Measurements from ENCODE around the gene ZNF638. TPM values are rescaled to one million over a fixed set of nuclear protein-coding genes. Genes with fewer than 3 reads are reported as not detected.

The ZNF638 gene
- total and polyA plus RNA-seq, 2 of the 4 experiments (the other 2 are of a cell fraction) = 46.4 to 129 TPM

GRCh38 chr2:71452565-71452964, 121.0 kb downstream of the ZNF638 start:
- H3K4me2 ChIP-seq (ENCODE audit: low read depth, low read length) = no peak overlapping the region
- no CpG with 5 or more reads among the region's 2 CpGs for WGBS, 2 experiments (ENCODE audit: extremely low coverage in 2 of 2, insufficient read length in 1 of 2)
- DNase-seq = peak; percentile 38

More at GRCh38 chr2:71452565-71452964, 121.0 kb downstream of the ZNF638 start:
- no peak overlapping the region for H3K4me3 ChIP-seq (ENCODE audit: insufficient read depth, low read depth, low read length)
- H2BK20ac ChIP-seq (ENCODE audit: low read depth, low read length) = no peak overlapping the region
- no peak overlapping the region for H2AK5ac ChIP-seq (ENCODE audit: low read depth, low read length)
- no peak overlapping the region for H2BK5ac ChIP-seq (ENCODE audit: low read depth, low read length, poor library complexity, severe bottlenecking)
- H2AFZ ChIP-seq (replicated peaks; ENCODE audit: low read length, poor library complexity) = no peak overlapping the region
- H2BK120ac ChIP-seq (ENCODE audit: low read depth, low read length) = no peak overlapping the region
- no peak overlapping the region for H4K91ac ChIP-seq (ENCODE audit: insufficient read depth, low read depth, low read length)
- no peak overlapping the region for H3K14ac ChIP-seq (replicated peaks; ENCODE audit: low read depth, low read length)
- CTCF ChIA-PET = interaction anchor here (0.7 kb wide), 1 partner anchor 27 kb away, joined by 3 read pairs; no protein-coding TSS in a partner anchor
- H3K9me1 ChIP-seq (ENCODE audit: insufficient read depth, low read length) = no peaks in the 10 kb centered on the region
- H3K23ac ChIP-seq (ENCODE audit: low read depth, low read length) = no peak overlapping the region
- no peaks in the 10 kb centered on the region for H3K79me1 ChIP-seq (ENCODE audit: low read depth in 1 of 2, low read length in 2 of 2)
- no peak overlapping the region for H2AK9ac ChIP-seq (replicated peaks; ENCODE audit: low read depth, low read length, poor library complexity)
- H3K27me3 ChIP-seq (ENCODE audit: control insufficient read depth, insufficient read depth, low read length) = peaks cover 44% of the 10 kb centered on the region
- no TSS peak for BruUV-seq (replicated peaks)
- peak; percentile 30; the same call in 1 of the 2 replicates for ATAC-seq (ENCODE audit: low read depth)
- in situ Hi-C loops (cut with MboI; ENCODE audit: low sequenced_read_pairs) (no loop called here), intact Hi-C loops (cut with micrococcal nuclease) (no loop called here), dilution Hi-C loops (cut with HindIII; ENCODE audit: low sequenced_read_pairs, unreplicated experiment) (no loop called here)
- TF ChIP-seq SMC3 (IDR thresholded peaks at IDR 0.05; ENCODE audit: low read depth, low read length) (no peak), NFE2L2 (IDR thresholded peaks at IDR 0.05; ENCODE audit: low read depth, low read length) (no peak), CTCF (conservative IDR thresholded peaks at IDR 0.05; ENCODE audit: low read depth, low read length) (0 out of 2 replicates have a peak, but pooled peaks have one; percentile 9), USF2 (IDR thresholded peaks at IDR 0.05; ENCODE audit: low read depth, low read length) (no peak), CHD1 (IDR thresholded peaks at IDR 0.05; ENCODE audit: low read depth, low read length) (no peak), RCOR1 (IDR thresholded peaks at IDR 0.05; ENCODE audit: insufficient replicate concordance, low read length) (no peak)
- H3K9ac ChIP-seq (ENCODE audit: low read depth, low read length) = no peak overlapping the region
- no peak overlapping the region for H3K56ac ChIP-seq (ENCODE audit: extremely low read depth, insufficient read depth, low read length)
- peaks cover 2% of the 10 kb centered on the region; the same call in 1 of the 2 replicates for H3K4me1 ChIP-seq (ENCODE audit: control insufficient read depth, insufficient read depth, low read length)
- no peak overlapping the region for H3K4ac ChIP-seq (ENCODE audit: low read depth, low read length)
- H4K20me1 ChIP-seq (ENCODE audit: insufficient read depth, low read length) = no peaks in the 10 kb centered on the region
- no peak overlapping the region for H3K27ac ChIP-seq (ENCODE audit: insufficient read depth, low read length)
- no peak overlapping the region for H4K5ac ChIP-seq (ENCODE audit: low read depth, low read length)
- POLR2A ChIA-PET (ENCODE audit: unreplicated experiment) = no interaction called here
- H3K18ac ChIP-seq (ENCODE audit: low read depth, low read length) = no peak overlapping the region
- no peak overlapping the region for H4K8ac ChIP-seq (ENCODE audit: low read depth in 2 of 2, low read length in 2 of 2)
- no peak overlapping the region for H2BK15ac ChIP-seq (ENCODE audit: low read depth, low read length)
- H3K36me3 ChIP-seq (ENCODE audit: control insufficient read depth, insufficient read depth, low read length) = no peaks in the 10 kb centered on the region
- H3K9me3 ChIP-seq (ENCODE audit: control insufficient read depth, insufficient read depth, low read length) = no peaks in the 10 kb centered on the region

All from IMR-90 (cell line).